HG03378 (cell line): ENCODE measurements around the gene ARSB.
A peak's percentile ranks its signal among the peaks of the same experiment; 100 is the strongest.
"Not testable (repeated sequence)": the region's sequence is repeated elsewhere in the genome, so short reads cannot be mapped to it uniquely, and the experiment has no call there.

ENCODE experiments used
- ATAC-seq: cut with Tn5 transposase; IDR thresholded peaks from one replicate; pipeline ENCODE4 v1.9.1; 2021; ENCODE audit warnings: mild to moderate bottlenecking, moderate library complexity; ENCODE audit not compliant: unreplicated experiment

The ARSB gene

GRCh38 chr5:78905084-78905938, 79.8 kb downstream of the ARSB start:
- peak; percentile 62 for ATAC-seq

DNA sequence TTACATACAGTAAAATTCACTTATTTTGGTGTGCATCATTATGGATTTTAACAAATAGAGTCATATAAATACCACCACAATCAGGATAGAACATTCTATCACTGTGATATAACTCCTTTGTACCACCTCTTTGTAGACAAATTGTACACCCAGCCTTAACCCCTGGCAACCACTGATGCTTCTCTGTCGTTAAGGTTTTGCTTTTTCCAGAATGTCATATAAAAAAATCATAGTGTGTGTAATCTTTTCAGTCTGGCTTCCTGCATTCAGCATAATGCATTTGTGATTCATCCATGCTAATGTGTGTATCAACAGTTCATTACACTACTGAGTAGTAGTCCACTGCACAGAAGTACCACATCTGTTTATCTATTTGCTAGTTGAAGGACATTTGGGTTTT, 81.2 kb downstream of the ARSB start:
- ATAC-seq = no peak

GRCh38 chr5:78903353-78903752, 81.8 kb downstream of the ARSB start:
- ATAC-seq = no peak

- no peak for ATAC-seq
Observed at GRCh38 chr5:78899922-78900362, 85.2 kb downstream of the ARSB start.

DNA sequence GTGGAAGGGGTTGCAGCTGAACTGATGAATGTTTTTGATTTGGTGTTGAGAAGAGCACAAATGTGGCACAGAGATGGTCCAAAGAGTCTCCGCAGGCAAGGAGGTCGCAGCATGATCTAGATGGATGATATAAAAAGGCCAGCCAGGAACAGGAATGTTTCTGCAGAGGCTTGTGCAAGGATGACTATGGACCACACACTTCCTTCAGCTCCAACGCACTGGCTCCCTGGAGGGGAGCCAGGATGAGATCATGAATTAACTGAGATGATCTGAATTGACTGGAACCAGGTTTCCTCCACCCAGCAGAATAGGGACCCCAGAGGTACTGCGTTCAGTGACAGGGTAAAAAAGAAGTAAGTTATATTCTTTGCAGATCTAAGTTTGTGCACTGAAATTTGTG, 89.0 kb downstream of the ARSB start:
- ATAC-seq = no peak

DNA sequence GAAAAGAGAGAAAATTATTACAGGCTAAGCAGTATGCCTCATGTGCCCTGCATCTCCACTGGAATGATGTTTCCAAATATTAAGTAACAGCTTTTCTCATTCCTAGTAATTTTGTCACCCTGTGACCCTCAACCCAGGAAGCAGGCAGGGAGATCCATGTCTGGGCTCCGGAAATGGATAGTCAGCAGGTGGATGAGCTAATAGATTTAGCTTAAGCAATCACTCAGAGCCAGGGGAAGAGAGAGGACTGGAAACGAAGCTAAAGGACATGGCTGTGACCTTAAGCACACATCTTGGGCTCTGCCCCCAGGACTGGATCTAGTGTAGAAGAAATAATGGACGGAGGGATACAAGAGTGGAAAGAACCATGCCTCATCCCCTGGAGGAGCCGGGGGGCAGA, 89.5 kb downstream of the ARSB start:
- no peak for ATAC-seq

DNA sequence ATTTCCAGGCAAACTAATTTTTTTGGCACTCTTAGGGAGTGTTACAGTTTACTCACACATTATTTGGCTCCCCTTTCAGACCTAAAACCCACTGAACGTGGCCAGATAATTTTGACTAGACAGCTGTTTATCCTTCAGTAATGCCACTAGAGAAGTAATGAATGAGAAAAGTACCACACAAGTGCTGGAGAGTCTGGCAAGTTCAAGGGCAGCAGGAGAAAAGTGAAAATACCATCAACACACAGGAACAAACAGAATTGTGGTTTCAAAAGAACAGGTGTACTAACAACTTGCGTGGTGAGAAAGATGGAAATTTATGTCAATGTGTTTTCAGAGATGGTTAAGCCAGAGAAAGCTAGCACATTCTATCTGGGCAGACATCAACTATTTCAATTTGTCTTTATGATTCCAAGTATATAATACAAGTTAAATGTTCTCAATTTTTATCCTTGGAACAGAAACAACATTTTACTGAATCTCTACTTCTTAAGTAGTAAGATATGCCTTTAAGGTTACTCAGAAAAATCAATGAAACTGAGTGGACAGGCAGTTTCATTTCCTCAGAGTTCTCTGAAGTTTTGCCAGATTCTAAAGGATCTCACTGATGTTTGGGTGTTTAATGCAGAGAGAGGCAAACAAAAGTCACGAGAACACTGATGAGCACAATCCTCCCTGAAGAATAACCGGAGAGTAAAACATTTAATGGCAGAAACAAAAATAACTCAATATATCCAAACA, 91.0 kb downstream of the ARSB start:
- no peak for ATAC-seq

DNA sequence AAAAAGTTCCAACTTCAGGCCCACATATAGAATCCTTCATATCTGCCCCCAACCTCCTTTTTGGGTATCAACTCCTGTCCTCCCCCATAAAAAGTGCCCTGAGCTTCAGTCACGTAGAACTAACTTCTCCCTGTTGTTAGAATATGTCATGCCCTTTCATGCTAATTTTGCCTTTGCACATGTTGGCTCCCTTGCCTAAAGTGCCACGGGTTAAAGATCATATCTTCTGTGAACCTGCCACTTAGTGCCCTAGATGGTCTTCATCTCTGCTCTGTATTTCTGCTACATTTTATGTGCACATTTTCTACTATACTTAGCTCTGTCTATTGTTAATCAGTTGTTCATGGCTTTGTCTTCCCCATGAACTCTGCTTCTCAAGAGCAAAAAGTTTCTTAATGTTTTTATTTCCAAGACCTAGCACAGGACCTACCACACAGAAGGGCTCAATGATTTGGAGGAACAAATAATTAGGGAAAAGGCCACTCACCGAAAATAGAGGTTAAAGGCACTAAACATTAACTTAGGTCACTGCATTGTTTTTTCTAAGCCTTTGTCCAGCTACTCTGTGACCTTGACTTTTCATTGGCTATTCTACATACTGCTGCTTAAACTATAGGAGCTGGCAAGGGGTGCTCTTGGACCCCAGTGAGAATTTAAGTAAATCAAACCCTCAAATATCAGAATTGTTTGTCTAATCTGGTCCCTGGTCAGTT, 94.3 kb downstream of the ARSB start:
- no peak for ATAC-seq

DNA sequence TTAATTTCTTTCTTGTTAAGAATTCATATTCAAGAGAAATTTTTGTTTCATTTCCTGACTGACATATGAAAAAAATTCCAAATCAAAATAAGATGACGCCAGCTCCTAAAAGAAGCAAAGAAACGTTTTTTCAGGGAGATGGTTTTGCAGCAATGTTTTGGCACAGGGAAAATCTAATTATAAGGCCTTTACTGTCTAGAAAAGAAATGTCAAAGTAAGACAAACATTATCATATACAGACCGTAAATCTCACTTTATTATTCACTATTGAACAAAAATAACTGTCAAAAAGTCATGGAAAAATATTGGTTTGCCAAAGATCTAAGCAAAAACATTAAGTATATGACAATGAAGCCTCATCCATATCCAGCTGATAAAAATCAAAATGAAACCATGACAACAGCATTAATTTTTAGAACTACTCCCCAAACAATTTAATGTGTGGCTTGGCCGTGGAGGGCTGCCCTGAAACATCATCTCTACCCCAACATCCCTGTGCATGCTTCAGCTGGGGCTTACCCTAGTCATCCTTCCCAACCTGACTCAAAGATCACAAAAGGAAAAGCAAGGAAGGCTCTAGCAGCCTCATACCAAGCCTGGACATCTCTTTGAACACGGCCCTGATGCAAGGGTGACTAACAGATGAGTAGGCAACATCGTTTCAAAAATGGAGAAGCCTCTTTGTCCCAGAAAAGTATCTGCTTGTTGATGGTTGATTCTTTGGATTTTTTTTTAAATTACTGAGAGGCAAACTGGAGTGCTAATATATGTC, 95.6 kb downstream of the ARSB start:
- no peak for ATAC-seq

GRCh38 chr5:78888580-78889368, 96.3 kb downstream of the ARSB start:
- ATAC-seq = no peak

GRCh38 chr5:78887384-78888118, 97.6 kb downstream of the ARSB start:
- peak; percentile 97 for ATAC-seq

GRCh38 chr5:78886341-78887230, 98.5 kb downstream of the ARSB start:
- ATAC-seq = no peak

DNA sequence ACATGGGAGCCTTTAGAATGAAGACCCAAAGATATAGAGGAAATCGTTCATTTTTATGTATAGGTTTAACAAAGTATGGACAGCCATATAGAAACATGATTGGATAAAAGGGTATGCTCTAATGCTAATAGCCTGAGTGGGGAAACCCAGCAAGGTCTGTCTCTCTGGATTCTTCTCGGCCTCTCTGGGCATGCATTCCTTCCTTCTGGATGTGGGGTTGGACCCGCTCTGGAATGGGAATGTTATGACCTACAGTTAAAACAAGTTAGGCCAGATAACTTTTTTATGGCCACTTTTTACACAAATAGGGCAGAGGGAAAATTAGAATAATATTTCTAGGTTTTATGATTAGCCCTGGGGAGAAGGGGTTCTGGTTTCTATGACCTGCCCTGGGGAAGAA, 103.2 kb downstream of the ARSB start:
- ATAC-seq = no peak

GRCh38 chr5:78879516-78879915, 105.6 kb downstream of the ARSB start:
- no peak for ATAC-seq

DNA sequence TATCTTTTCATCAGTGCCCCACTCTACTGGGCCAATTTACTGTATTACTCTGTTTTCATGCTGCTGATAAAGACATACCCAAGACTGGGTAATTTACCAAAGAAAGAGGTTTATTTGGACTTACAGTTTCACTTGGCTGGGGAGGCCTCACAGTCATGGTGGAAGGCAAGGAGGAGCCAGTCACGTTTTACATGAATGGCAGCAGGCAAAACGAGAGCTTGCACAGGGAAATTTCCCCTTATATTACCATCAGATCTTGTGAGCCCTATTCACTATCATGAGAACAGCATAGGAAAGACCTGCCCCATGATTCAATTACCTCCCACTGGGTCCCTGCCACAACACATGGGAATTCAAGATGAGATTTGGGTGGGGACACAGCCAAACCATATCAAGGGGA, 119.0 kb downstream of the ARSB start:
- not testable (repeated sequence) for ATAC-seq

DNA sequence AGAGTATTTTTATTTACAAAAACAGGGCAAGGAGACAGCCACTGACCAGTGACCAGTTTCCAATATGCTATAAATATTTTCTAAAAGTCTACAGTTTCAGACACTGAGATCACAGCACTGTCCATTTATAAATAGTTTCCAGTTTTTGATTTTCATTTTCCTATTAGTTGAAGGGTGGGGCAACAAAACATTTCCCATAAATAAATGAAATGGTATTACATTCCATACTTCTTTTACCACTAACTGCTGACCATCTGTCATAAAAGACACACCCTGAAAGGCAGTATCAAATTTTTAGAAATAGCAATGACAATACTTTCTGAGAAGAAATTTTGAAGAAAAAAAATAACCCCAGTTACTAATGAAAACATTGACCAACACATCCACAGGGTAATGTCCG, 126.7 kb downstream of the ARSB start:
- no peak for ATAC-seq

DNA sequence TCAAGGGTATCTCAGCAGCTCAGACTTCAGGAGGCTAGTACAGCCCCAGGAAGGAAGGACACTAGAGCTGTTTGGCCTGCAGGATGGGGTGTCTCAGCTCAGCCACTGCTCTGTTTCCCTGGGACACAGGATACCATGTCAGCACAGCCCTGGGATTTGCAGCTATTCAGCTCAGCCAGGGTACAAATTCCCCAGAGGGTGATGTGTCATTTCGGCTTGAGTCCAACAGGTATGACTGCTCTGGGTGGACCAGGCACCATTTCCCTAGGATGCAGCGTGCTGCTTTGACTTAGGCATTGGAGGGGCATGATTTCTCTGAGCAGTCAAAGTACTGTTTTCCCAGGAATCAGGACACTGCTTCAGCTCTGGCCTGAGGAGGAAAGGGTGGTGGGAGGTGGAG, 130.1 kb downstream of the ARSB start:
- no peak for ATAC-seq

GRCh38 chr5:78851891-78852290, 133.2 kb downstream of the ARSB start:
- ATAC-seq = not testable (repeated sequence)
